H1 (cell line): Measurements from ENCODE around the gene GNAO1. TPM values are rescaled to one million over a fixed set of nuclear protein-coding genes. Genes with fewer than 3 reads are reported as not detected.

Experiments used
- BCL11A ChIP-seq, 2 experiments: IDR thresholded peaks; one replicate each; pipeline ENCODE4 v1.6.1; 2011; ENCODE audit warnings: low read depth in 2 of 2, low read length in 2 of 2, mild to moderate bottlenecking in 2 of 2
- CEBPB ChIP-seq: IDR thresholded peaks from 2 replicates; pipeline ENCODE4 v1.6.1; 2012; ENCODE audit warnings: low read depth, low read length
- GTF2F1 ChIP-seq: IDR thresholded peaks from 2 replicates; pipeline ENCODE4 v1.6.1; 2012; ENCODE audit warnings: low read depth, low read length, improper control_type of control experiment, borderline replicate concordance
- JUND ChIP-seq: IDR thresholded peaks from 2 replicates; pipeline ENCODE4 v1.6.1; 2011; ENCODE audit warnings: mild to moderate bottlenecking, improper control_type of control experiment, low read length
- PHF8 ChIP-seq: fragments of 200-600 bp; sonication (generic); conservative IDR thresholded peaks from 2 replicates; pipeline ENCODE4 v1.7.1; 2012; ENCODE audit warnings: low read depth, mild to moderate bottlenecking, inconsistent platforms, low read length, moderate library complexity
- RAD21 ChIP-seq, 2 experiments: IDR thresholded peaks in 1 of 2; conservative IDR thresholded peaks in 1 of 2; 2 replicates each; pipeline ENCODE4 v1.6.1; 2011; ENCODE audit warnings: low read depth in 2 of 2, low read length in 2 of 2, improper control_type of control experiment in 1 of 2, inconsistent platforms in 1 of 2, mild to moderate bottlenecking in 1 of 2, moderate library complexity in 1 of 2
- RXRA ChIP-seq: IDR thresholded peaks from 2 replicates; pipeline ENCODE4 v1.6.1; 2011; ENCODE audit warnings: low read depth, mild to moderate bottlenecking, low read length, moderate library complexity; ENCODE audit not compliant: insufficient read depth
- SUZ12 ChIP-seq: fragments of 200-600 bp; sonication (generic); IDR thresholded peaks from 2 replicates; pipeline ENCODE4 v1.6.1; 2012; ENCODE audit warnings: mild to moderate bottlenecking, inconsistent platforms, low read length, moderate library complexity, mixed read lengths
- TCF12 ChIP-seq: IDR thresholded peaks from 2 replicates; pipeline ENCODE4 v1.6.1; 2011; ENCODE audit warnings: low read depth, mild to moderate bottlenecking, low read length
- polyA plus RNA-seq, 7 experiments: library from polyadenylated mRNA; depleted of rRNA in 3 of 7; stranded (reverse) in 5 of 7; unstranded in 2 of 7; fragments of >200 nt in 5 of 7; fragments of 200-250 nt in 2 of 7; gene quantifications; 1 replicate in 5 of 7; 2 replicates in 1 of 7; 4 replicates in 1 of 7; pipeline versions ENCODE4 v1.2.1 to v1.2.3, GENCODE V29; 2011 to 2013; ENCODE audit warnings: missing spikeins in 2 of 7, mixed read lengths in 2 of 7
- total RNA-seq: library from RNA; stranded (reverse); fragmentation: NEBNext Ultra II Directional; extraction: Animal tissue kit (Norgen Biotek cat#: 25700); gene quantifications from 2 replicates; pipeline ENCODE4 v1.2.1, GENCODE V29; 2021
- TF ChIP-seq, protein P1 (sequence below): fragments of 300-600 bp; sonication (generic); IDR thresholded peaks from 2 replicates; pipeline ENCODE4 v1.7.1; 2012; ENCODE audit warnings: low read length, moderate library complexity, mild to moderate bottlenecking, inconsistent platforms; ENCODE audit not compliant: insufficient replicate concordance
- TF ChIP-seq, protein P2 (sequence below): IDR thresholded peaks from 2 replicates; pipeline ENCODE4 v1.6.1; 2012; ENCODE audit warnings: inconsistent platforms

Gene GNAO1
- total and polyA plus RNA-seq, 2 of the 8 experiments (the other 6 are each of a cell fraction or from before 2014, with no cell fraction given): 6.7 to 34.4 TPM

DNA sequence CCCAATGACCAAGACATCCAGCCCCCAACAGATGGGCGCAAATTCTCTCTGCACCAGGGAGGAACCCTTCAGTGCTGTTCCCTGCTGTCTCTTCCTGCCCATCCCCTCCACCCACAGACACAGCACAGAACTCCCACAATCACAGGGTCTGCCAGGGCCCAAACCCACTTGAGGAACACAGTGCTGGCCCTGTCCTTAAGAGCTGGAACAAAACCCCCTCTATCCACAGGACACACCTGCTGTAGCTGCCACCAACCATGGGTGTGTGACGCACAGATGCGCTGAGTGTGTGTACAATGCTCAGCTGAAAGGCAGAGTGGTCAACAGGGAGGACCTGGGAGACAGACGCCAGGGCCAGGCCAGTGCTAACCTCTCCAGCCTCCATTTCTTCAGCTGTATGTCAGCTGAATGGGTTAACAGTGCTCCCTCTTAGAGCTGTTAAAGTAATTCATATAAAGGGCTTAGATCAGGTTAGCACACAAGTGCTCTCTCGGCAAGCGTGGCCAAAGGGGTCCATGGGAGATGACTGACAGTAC is 172.0 kb downstream of the GNAO1 start (continued):
- TF ChIP-seq, protein P1, sequence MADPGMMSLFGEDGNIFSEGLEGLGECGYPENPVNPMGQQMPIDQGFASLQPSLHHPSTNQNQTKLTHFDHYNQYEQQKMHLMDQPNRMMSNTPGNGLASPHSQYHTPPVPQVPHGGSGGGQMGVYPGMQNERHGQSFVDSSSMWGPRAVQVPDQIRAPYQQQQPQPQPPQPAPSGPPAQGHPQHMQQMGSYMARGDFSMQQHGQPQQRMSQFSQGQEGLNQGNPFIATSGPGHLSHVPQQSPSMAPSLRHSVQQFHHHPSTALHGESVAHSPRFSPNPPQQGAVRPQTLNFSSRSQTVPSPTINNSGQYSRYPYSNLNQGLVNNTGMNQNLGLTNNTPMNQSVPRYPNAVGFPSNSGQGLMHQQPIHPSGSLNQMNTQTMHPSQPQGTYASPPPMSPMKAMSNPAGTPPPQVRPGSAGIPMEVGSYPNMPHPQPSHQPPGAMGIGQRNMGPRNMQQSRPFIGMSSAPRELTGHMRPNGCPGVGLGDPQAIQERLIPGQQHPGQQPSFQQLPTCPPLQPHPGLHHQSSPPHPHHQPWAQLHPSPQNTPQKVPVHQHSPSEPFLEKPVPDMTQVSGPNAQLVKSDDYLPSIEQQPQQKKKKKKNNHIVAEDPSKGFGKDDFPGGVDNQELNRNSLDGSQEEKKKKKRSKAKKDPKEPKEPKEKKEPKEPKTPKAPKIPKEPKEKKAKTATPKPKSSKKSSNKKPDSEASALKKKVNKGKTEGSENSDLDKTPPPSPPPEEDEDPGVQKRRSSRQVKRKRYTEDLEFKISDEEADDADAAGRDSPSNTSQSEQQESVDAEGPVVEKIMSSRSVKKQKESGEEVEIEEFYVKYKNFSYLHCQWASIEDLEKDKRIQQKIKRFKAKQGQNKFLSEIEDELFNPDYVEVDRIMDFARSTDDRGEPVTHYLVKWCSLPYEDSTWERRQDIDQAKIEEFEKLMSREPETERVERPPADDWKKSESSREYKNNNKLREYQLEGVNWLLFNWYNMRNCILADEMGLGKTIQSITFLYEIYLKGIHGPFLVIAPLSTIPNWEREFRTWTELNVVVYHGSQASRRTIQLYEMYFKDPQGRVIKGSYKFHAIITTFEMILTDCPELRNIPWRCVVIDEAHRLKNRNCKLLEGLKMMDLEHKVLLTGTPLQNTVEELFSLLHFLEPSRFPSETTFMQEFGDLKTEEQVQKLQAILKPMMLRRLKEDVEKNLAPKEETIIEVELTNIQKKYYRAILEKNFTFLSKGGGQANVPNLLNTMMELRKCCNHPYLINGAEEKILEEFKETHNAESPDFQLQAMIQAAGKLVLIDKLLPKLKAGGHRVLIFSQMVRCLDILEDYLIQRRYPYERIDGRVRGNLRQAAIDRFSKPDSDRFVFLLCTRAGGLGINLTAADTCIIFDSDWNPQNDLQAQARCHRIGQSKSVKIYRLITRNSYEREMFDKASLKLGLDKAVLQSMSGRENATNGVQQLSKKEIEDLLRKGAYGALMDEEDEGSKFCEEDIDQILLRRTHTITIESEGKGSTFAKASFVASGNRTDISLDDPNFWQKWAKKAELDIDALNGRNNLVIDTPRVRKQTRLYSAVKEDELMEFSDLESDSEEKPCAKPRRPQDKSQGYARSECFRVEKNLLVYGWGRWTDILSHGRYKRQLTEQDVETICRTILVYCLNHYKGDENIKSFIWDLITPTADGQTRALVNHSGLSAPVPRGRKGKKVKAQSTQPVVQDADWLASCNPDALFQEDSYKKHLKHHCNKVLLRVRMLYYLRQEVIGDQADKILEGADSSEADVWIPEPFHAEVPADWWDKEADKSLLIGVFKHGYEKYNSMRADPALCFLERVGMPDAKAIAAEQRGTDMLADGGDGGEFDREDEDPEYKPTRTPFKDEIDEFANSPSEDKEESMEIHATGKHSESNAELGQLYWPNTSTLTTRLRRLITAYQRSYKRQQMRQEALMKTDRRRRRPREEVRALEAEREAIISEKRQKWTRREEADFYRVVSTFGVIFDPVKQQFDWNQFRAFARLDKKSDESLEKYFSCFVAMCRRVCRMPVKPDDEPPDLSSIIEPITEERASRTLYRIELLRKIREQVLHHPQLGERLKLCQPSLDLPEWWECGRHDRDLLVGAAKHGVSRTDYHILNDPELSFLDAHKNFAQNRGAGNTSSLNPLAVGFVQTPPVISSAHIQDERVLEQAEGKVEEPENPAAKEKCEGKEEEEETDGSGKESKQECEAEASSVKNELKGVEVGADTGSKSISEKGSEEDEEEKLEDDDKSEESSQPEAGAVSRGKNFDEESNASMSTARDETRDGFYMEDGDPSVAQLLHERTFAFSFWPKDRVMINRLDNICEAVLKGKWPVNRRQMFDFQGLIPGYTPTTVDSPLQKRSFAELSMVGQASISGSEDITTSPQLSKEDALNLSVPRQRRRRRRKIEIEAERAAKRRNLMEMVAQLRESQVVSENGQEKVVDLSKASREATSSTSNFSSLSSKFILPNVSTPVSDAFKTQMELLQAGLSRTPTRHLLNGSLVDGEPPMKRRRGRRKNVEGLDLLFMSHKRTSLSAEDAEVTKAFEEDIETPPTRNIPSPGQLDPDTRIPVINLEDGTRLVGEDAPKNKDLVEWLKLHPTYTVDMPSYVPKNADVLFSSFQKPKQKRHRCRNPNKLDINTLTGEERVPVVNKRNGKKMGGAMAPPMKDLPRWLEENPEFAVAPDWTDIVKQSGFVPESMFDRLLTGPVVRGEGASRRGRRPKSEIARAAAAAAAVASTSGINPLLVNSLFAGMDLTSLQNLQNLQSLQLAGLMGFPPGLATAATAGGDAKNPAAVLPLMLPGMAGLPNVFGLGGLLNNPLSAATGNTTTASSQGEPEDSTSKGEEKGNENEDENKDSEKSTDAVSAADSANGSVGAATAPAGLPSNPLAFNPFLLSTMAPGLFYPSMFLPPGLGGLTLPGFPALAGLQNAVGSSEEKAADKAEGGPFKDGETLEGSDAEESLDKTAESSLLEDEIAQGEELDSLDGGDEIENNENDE: no peak
- TF ChIP-seq JUND: no peak
- TF ChIP-seq TCF12: no peak
- no peak for TF ChIP-seq RAD21 (IDR thresholded peaks at IDR 0.05 in 1 of 2, conservative IDR thresholded peaks at IDR 0.05 in 1 of 2; ENCODE audit: low read depth in 2 of 2, low read length in 2 of 2)
- no peak for TF ChIP-seq GTF2F1
- no peak for TF ChIP-seq BCL11A (IDR thresholded peaks at IDR 0.05; ENCODE audit: low read depth in 2 of 2, low read length in 2 of 2)
- TF ChIP-seq, protein P2, sequence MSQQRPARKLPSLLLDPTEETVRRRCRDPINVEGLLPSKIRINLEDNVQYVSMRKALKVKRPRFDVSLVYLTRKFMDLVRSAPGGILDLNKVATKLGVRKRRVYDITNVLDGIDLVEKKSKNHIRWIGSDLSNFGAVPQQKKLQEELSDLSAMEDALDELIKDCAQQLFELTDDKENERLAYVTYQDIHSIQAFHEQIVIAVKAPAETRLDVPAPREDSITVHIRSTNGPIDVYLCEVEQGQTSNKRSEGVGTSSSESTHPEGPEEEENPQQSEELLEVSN: no peak
- TF ChIP-seq SUZ12: no peak
- no peak for TF ChIP-seq CEBPB
- no peak for TF ChIP-seq RXRA
- no peak for TF ChIP-seq PHF8
